ENCODE measurements around the gene SAMD4A.

SAMD4A gene

GRCh38 chr14:54724676-54725325 is 157.9 kb downstream of the SAMD4A start:
- TF ChIP-seq CTCF (IDR thresholded peaks at IDR 0.05; ENCODE audit: low read depth, low read length): no peak
- no peak for DNase-seq (ENCODE audit: low read depth in 2 of 2)

DNA sequence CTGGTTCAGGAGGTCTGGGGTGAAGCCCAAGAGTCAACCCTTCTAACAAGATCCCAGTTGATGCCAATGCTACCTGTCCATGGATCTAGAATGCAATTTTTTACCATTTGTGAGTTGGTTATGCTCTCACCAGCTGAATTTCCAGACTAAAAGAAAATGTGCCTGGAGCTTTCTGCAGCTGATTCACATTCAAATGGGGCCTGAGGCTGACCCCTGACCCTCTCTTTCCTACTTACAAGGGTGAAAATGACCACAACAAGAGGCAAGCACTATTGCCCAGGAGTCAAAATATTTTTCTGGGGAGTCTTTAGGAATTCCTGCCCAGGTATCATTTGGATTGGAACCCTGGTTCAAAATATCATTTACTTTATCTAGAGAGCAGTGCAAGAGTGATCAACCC is 159.1 kb downstream of the SAMD4A start:
- DNase-seq (ENCODE audit: low read depth in 2 of 2): no peak
- no peak for TF ChIP-seq CTCF (IDR thresholded peaks at IDR 0.05; ENCODE audit: low read depth, low read length)
- H3K4me3 ChIP-seq (replicated peaks in 1 of 2; ENCODE audit: low read depth in 2 of 2, low read length in 2 of 2): no peak overlapping the region

More at GRCh38 chr14:54724676-54725325, 157.9 kb downstream of the SAMD4A start:
- no peak overlapping the region for H3K4me3 ChIP-seq (replicated peaks in 1 of 2; ENCODE audit: low read depth in 2 of 2, low read length in 2 of 2)

GRCh38 chr14:54727929-54728328 is 161.0 kb downstream of the SAMD4A start:
- no peak for DNase-seq (ENCODE audit: low read depth in 2 of 2)
- no peak overlapping the region for H3K4me3 ChIP-seq (replicated peaks in 1 of 2; ENCODE audit: low read depth in 2 of 2, low read length in 2 of 2)
- TF ChIP-seq CTCF (IDR thresholded peaks at IDR 0.05; ENCODE audit: low read depth, low read length): no peak

- no peak for TF ChIP-seq CTCF (IDR thresholded peaks at IDR 0.05; ENCODE audit: low read depth, low read length)
- peak in 1 of 2 donors; percentile 43 for DNase-seq (ENCODE audit: low read depth in 2 of 2)
- no peak overlapping the region for H3K4me3 ChIP-seq (replicated peaks in 1 of 2; ENCODE audit: low read depth in 2 of 2, low read length in 2 of 2)
These were observed 162.0 kb downstream of the SAMD4A start for GRCh38 chr14:54728700-54729527.

GRCh38 chr14:54730156-54730961 is 163.4 kb downstream of the SAMD4A start:
- peak overlapping the region in 1 of 2 donors; percentile 47 for H3K4me3 ChIP-seq (replicated peaks in 1 of 2; ENCODE audit: low read depth in 2 of 2, low read length in 2 of 2)
- TF ChIP-seq CTCF (IDR thresholded peaks at IDR 0.05; ENCODE audit: low read depth, low read length): no peak
- peak; percentile 61 to 68 for DNase-seq (ENCODE audit: low read depth in 2 of 2)

DNA sequence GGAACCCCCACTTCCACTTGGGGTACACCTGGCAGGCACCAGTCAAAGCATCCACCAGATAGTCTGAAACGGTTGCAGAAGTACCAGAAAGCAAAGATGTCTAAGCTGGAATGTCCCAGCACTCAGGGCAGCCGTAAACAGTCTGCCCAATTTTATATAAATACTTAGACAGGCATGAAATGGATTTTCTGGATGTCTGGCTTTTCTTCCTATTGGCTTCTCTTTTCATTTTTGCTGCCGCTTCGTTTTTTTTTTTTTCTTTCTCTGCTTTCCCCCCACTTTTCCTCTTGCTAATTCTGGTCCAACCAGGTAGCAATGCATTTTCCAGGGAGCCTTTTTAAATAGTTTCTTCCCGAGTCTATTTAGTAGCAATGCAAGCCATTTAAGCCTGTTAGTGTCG is 168.0 kb downstream of the SAMD4A start:
- H3K4me3 ChIP-seq (replicated peaks in 1 of 2; ENCODE audit: low read depth in 2 of 2, low read length in 2 of 2): no peak overlapping the region
- no peak for DNase-seq (ENCODE audit: low read depth in 2 of 2)
- TF ChIP-seq CTCF (IDR thresholded peaks at IDR 0.05; ENCODE audit: low read depth, low read length): no peak
